NCI-H460 (cell line): Measurements from ENCODE around the gene ADGRA1. TPM values are rescaled to one million over a fixed set of nuclear protein-coding genes. Genes with fewer than 3 reads are reported as not detected.
"Not testable (repeated sequence)": the region's sequence is repeated elsewhere in the genome, so short reads cannot be mapped to it uniquely, and the experiment has no call there.

Source experiments
- DNase-seq: peaks from one replicate; pipeline ENCODE4 v3.0.0-alpha.2; 2016; ENCODE audit warnings: low read depth; ENCODE audit errors: extremely low read depth
- total RNA-seq: library from RNA; depleted of rRNA; stranded (reverse); fragments of >200 nt; shearing (Covaris generic); gene quantifications from 2 replicates; pipeline ENCODE4 v1.2.3, GENCODE V29; 2014

ADGRA1 gene
- total RNA-seq, 1 experiment from 2014 or later: not detected

- no peak for DNase-seq
These were observed 18.8 kb downstream of the ADGRA1 start for GRCh38 chr10:133106516-133106915.

- no peak for DNase-seq
These were observed 19.7 kb downstream of the ADGRA1 start for GRCh38 chr10:133107442-133107841.

GRCh38 chr10:133109711-133110110 lies 22.0 kb downstream of the ADGRA1 start:
- DNase-seq: no peak

DNA sequence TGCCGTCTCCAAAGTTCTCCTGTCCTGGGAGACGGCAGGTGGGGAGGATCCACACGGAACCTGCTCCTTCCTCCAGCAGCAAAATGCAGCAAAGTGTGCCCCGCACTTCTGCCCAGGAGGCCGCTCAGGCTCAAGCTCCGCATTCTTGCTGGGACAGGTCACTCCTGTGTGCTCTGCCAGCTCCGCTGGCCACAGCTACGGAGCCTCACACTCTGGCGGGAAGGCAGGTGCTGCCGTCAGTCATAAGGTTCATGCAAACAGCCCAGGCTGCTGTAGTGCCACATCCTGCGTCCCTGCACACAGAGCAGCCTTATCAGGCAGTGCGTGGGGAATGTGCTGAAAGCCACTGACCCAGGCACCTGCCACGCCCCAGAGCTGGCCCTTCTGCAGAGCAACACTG lies 22.4 kb downstream of the ADGRA1 start:
- no peak for DNase-seq

DNA sequence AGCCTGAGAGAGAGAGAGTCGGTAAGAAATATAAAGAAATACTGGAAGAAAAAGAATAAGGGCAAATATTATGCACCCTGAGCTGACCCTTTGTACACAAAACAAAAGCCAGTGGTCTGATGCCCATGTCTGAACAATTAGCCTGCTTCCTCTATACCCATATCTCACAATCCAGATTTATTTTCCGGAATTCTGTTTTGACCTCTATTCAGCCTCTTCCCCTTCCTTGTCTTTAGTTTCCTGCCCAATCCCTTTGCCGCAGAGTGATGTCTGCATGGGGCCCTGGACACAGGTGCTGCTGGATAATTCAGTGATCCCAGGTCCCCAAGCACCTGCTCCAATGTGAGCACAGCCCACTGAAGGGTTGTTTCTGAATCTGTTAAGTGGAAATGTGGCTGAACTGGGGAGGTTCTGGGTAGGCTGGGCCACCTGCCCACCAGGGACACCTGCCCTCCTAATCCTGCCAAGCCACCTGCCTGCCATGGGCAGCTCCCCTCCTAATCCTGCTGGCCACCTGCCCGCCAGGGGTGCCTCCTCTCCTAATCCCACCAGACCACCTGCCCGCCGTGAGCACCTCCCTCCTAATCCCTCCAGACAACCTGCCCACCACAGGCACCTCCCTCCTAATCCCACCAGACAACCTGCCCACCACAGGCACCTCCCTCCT lies 23.0 kb downstream of the ADGRA1 start:
- DNase-seq: no peak

DNA sequence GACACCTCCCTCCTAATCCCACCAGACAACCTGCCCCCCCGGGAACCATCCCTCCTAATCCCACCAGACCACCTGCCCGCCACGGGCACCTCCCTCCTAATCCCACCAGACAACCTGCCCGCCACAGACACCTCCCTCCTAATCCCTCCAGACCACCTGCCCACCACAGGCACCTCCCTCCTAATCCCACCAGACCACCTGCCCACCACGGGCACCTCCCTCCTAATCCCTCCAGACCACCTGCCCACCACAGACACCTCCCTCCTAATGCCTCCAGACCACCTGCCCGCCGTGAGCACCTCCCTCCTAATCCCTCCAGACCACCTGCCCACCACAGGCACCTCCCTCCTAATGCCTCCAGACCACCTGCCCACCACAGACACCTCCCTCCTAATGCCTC lies 23.9 kb downstream of the ADGRA1 start:
- not testable (repeated sequence) for DNase-seq

DNA sequence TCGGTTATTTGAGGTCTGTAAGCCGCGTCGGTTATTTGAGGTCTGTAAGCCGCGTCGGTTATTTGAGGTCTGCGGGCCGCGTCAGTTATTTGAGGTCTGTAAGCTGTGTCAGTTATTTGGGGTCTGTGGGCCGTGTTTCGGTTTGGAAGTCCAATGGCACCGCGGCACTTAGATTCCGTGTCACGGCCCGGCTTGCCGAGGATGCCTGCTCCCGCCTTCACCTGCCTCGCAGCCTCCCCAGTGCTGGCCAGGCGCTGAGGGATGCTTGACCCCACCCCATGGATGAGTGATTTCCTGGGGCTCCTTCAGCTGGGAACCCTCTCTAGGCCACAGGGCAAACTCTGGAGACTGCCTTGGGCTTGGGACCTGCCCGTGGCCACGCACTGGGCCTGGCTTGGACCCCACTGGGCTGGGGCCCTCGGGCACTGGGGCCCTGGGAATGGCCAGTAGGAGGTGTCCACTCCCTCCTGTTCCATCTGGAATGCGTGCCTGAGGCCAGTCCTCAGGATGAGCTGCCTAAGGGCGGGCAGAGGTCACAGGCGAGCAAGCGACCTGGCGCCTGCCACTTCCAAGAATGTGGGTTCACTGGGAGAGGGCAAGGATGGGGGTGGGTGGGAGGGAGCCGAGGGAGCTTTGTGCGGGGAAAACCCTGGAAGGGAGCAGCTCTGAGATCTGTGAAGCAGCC lies 25.6 kb downstream of the ADGRA1 start:
- DNase-seq: no peak

DNA sequence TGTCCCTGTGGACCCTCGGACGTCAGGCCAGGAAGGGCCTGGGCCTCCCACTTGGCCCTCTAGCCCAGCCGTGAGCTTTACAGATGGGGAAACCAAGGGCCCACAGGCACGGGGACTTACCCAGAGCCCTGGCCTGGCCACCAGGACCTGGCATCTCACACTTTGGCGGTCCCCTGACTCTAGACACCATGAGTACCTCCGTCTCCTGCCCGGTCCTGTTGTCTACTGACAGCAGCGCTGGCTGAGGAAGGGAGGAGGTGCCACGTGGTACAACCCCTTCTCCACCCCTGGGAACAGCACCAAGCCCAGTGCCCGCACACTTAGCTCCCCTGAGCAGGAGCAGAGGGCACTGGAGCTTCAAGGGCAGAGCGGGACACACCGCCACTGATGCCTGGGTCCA lies 26.1 kb downstream of the ADGRA1 start:
- no peak for DNase-seq

DNA sequence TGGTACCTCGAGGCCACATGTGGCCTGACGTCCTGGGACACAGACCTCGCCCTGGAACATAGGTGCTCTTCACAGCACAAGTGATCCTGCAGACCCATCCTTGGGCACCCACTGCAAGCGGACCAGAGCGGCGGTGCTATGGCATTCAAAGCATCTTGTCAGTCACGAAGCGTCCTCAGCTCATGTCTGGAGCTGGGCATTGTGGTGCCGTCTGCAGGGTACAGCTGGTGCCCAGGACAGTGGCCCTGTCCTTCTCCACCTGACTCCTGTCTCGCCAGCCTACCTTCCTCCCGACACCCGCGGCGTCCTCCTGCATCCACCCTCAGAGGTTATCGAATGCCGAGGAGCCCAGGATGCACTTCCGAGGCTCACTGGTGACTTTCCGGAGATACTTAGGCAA lies 26.5 kb downstream of the ADGRA1 start:
- DNase-seq: no peak

DNA sequence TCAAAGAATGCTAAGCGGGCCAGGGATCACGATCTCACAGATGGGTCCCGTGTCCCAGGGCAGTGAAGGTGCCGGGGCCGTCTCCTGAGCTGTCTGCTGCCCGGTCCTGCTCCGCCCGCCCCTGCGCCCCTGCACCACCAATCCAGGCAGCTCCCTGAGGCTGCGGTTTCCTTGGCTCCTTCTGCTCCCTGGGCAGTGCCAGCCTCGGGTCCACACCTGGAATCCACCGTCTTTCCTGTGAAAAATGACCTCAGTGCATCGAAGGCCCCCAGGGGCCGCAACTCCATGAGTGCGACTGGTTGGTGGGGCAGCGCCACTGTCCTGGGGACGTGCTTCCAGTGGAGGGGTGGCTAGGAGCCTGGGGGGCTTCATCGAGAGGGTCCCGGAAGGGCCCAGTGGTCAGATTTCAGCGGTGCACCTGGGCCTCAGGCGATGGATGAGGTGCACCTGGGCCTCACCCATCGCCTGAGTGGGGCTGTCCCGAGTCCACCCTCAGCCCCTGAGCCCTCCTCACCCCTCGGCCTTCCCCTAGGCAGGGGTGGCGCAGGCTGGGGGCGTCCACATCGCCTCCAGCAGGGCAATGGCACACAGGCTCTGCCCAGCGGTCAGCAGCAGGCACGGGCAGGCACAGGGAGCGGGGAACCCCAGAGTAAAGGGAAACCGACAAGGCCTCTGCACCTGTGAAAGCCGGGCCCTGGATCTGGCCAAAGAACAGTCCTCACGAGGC lies 27.2 kb downstream of the ADGRA1 start:
- DNase-seq: no peak

DNA sequence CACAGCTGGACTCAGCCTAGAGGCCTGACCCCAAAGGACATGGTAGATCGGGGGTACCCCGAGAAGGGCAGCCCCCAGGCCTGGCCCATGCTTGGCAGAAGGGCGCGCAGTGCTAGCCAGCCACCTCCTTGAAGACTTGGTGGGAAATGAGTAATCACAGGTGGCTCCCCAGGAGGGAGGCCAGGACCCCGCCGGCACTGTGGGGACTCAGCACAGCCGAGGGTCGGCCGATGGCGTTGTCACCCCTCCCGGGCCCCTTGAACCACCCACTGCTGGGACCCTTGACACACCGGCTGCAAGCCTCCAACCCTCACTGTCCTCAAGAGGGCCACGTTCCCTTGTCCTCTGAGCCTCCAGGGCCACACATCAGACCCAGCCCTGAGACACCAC lies 27.7 kb downstream of the ADGRA1 start:
- no peak for DNase-seq

GRCh38 chr10:133115976-133116375 lies 28.3 kb downstream of the ADGRA1 start:
- DNase-seq: no peak

DNA sequence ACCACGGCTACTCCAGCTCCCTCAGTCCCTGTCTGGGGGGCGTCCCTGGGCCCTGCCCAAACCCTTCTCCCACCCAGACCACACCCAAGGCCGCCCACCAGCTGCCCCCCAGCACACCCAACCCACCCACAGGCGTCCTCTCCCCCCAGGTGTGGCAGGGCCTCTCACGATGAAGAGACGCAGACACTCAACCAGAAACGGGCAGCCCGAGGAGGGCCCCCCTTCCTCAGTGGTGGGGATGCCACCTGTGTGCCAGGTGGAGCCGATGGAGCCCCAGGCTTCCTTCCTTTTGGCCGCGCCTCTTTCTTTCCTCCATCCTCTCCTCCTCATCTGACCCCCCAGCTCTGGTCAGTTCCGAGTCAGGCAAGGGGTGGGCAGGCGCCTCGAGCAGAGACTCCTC lies 28.7 kb downstream of the ADGRA1 start:
- DNase-seq: no peak

DNA sequence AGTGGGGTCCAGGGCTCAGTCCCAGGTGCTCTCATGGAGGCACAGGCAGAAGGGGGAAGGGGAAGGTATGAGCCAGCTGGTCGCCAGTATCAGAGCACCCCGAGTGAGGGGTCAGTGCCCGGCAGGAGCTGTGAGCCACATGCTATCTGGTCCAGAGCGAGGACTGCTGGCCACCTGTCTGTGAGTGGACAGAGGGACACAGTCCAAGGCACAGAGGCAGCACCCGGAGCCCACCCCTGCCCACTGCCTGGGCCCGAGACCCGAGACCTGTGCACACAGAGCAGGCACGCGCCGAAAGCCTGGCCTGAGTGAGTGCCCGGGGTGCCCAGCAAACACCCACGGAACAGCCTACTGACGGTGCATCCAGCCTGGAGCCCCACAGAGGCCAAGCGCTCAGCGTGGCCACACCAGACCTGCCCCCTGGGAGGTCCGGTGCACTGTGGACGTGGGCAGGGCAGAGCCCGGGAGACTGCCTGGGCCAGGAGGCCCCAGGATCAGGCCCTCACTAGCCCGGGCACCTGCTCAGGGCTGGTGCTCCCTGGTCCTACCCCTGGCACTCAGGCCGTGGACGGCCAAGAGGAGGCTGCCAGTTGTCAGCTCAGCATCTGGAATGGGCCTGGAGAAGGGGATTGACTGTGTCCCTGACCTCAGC lies 29.4 kb downstream of the ADGRA1 start:
- no peak for DNase-seq

- no peak for DNase-seq
These were observed 30.0 kb downstream of the ADGRA1 start for GRCh38 chr10:133117688-133118071.

- DNase-seq: no peak
These were observed 33.8 kb downstream of the ADGRA1 start for GRCh38 chr10:133121479-133121878.

DNA sequence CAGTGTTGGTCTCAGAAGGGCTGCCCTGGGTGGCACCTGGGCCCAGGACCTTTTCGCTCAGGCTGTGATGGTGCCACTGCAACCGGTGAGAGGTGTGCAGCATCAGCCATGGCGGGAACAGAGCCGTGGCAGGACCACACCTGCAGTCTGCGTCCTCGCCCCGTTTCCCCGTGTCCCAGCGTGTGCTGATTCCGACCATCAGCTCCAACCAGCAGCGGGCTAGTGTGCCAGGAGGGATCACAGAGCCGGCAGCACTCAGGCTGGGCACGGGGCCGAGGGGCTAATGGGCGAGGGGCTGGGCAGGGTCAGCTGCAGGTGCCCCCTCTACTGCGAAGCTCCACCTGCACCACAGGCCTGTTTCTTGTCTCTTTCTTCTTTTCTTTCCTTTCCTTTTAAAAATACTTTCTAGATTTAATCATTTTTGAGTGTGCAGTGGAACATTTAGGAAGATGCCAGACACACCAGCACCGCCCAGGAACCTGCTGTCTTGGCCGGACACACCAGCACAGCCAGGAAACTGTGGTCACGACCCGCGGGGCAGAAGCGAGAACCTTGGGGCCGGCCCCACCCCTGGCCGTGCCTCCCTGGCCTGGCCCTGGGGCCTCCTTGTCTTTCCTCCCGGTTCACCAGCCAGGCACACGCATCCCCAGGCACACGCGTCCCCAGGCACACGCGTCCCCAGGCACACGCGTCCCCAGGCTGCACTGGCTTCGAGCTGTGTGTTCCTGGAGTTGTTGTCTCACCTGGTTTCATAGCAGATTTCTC lies 34.6 kb downstream of the ADGRA1 start:
- no peak for DNase-seq

- DNase-seq: no peak
These were observed 35.5 kb downstream of the ADGRA1 start for GRCh38 chr10:133123050-133123745.

DNA sequence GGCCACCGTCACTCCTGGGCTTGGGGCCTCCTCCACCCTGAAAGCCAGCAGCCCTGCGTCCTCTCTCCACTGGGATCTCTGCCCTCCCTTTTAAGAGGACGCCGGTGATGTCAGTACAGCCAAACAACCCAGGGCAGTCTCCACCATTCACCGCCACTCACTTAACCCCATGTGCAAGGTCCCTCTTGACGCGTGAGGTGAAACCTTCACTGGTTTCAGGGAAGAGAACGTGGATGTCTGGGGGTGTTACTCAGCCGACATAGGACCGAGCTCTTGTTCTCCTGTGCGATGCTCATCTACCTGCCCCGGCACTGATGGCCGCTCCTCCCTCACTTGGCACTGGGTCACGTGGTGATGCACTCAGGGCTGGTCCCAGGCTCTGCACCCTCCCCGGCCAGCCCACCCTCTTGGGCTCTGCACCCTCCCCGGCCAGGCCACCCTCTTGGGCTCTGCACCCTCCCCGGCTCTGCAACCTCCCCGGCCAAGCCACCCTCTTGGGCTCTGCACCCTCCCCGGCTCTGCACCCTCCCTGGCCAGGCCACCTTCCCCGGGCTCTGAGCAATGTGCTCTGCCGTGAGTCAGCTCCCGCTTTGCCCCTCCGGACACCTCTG lies 36.1 kb downstream of the ADGRA1 start:
- no peak for DNase-seq
